NCI-H1694 (cell line): ENCODE data around the gene PCARE.
A peak's percentile ranks its signal among the peaks of the same experiment; 100 is the strongest.
"Not testable (repeated sequence)": the region's sequence is repeated elsewhere in the genome, so short reads cannot be mapped to it uniquely, and the experiment has no call there.

Experiments
- DNase-seq: peaks from one replicate; lab custom pipeline; 2025; lab: John Stamatoyannopoulos, UW

PCARE gene

GRCh38 chr2:29074411-29074810, at the start of gene PCARE:
Gene PCARE (minus strand): TSS chr2:29074523. CDS start chr2:29074261, 262 bp downstream.
- DNase-seq: no peak

- no peak for DNase-seq
Observed at GRCh38 chr2:29123617-29124349, 49.5 kb upstream of the PCARE start.

GRCh38 chr2:29120846-29121245, 46.5 kb upstream of the PCARE start:
- no peak for DNase-seq

- no peak for DNase-seq
Observed at GRCh38 chr2:29119211-29119610, 44.9 kb upstream of the PCARE start.

- DNase-seq: no peak
Observed at GRCh38 chr2:29117636-29118303, 43.4 kb upstream of the PCARE start.

- DNase-seq: peak; percentile 41
Observed at GRCh38 chr2:29115797-29116781, 41.8 kb upstream of the PCARE start.

GRCh38 chr2:29114946-29115609, 40.8 kb upstream of the PCARE start, which contains the start of gene CLIP4:
Gene CLIP4 (plus strand): TSS chr2:29115415. CDS start chr2:29121389, 5,974 bp downstream.
- DNase-seq: no peak

GRCh38 chr2:29114586-29114945, 40.2 kb upstream of the PCARE start:
- peak; percentile 70 for DNase-seq

GRCh38 chr2:29113891-29114321, 39.6 kb upstream of the PCARE start:
- no peak for DNase-seq

GRCh38 chr2:29113027-29113686, 38.8 kb upstream of the PCARE start:
- DNase-seq: no peak

GRCh38 chr2:29112379-29112778, 38.1 kb upstream of the PCARE start:
- DNase-seq: no peak

GRCh38 chr2:29110916-29111535, 36.7 kb upstream of the PCARE start:
- DNase-seq: no peak

- DNase-seq: no peak
Observed at GRCh38 chr2:29109246-29109645, 34.9 kb upstream of the PCARE start.

GRCh38 chr2:29108225-29108624, 33.9 kb upstream of the PCARE start:
- DNase-seq: no peak

GRCh38 chr2:29107547-29107946, 33.2 kb upstream of the PCARE start:
- not testable (repeated sequence) for DNase-seq

GRCh38 chr2:29106980-29107388, 32.7 kb upstream of the PCARE start:
- no peak for DNase-seq

GRCh38 chr2:29106256-29106655, 31.9 kb upstream of the PCARE start:
- no peak for DNase-seq

GRCh38 chr2:29105375-29105774, 31.1 kb upstream of the PCARE start:
- DNase-seq: no peak

- DNase-seq: no peak
Observed at GRCh38 chr2:29104688-29105087, 30.4 kb upstream of the PCARE start.

- no peak for DNase-seq
Observed at GRCh38 chr2:29100564-29100963, 26.2 kb upstream of the PCARE start.

GRCh38 chr2:29097569-29097968, 23.2 kb upstream of the PCARE start:
- no peak for DNase-seq
